Panc1 (cell line): ENCODE data around the gene GAL3ST3. TPM values are rescaled to one million over a fixed set of nuclear protein-coding genes. Genes with fewer than 3 reads are reported as not detected.

Experiments used
- ATAC-seq: fragments of 200-7000 bp; cut with Tn5 transposase; 2 replicates; pipeline ENCODE4 v1.9.1; 2020; ENCODE audit warnings: mild to moderate bottlenecking, moderate library complexity
- BruUV-seq: library from RNA; stranded (reverse); fragments of 400-500 nt; replicated peaks from 2 replicates; lab custom pipeline; 2021; lab: Mats Ljungman, UMichigan
- CTCF ChIA-PET: fragments of 300-600 bp; sonication (Branson Sonifier 250); formaldehyde crosslinking; loops from one replicate; lab custom pipeline; 2022; ENCODE audit warnings: antibody characterized with exemption; lab: Charles Lee
- POLR2A ChIA-PET: fragments of 300-600 bp; sonication (Branson Sonifier 250); formaldehyde crosslinking; loops from one replicate; lab custom pipeline; 2022; ENCODE audit warnings: antibody characterized with exemption; lab: Charles Lee
- DNase-seq: peaks from one replicate; pipeline ENCODE4 v3.0.0-alpha.2; 2010; ENCODE audit warnings: low read depth, low spot score
- H3K27ac ChIP-seq: 2 replicates; pipeline ENCODE4 v1.5.1; 2011; ENCODE audit warnings: mild to moderate bottlenecking, low read length, inconsistent platforms
- H3K27me3 ChIP-seq: fragments of 200-500 bp; sonication (Bioruptor generic); 2 replicates; pipeline ENCODE4 v1.6.0; 2014; ENCODE audit warnings: low read length, inconsistent platforms; ENCODE audit not compliant: control insufficient read depth, insufficient read depth
- H3K36me3 ChIP-seq: fragments of 200-500 bp; sonication (Bioruptor generic); 2 replicates; pipeline ENCODE4 v1.5.1; 2014; ENCODE audit warnings: inconsistent platforms, mild to moderate bottlenecking, low read length, moderate library complexity; ENCODE audit not compliant: control insufficient read depth, insufficient read depth
- H3K4me1 ChIP-seq: 2 replicates; pipeline ENCODE4 v1.5.1; 2011; ENCODE audit warnings: inconsistent platforms, mild to moderate bottlenecking, low read length, moderate library complexity; ENCODE audit not compliant: control insufficient read depth, insufficient read depth
- H3K4me3 ChIP-seq, 2 experiments: 2 replicates each; pipeline ENCODE4 v1.5.1; 2011 to 2012; ENCODE audit warnings: low read depth in 2 of 2, low read length in 2 of 2, mild to moderate bottlenecking in 2 of 2, inconsistent platforms in 1 of 2, moderate library complexity in 1 of 2
- H3K9me3 ChIP-seq: fragments of 200-500 bp; sonication (Bioruptor generic); 2 replicates; pipeline ENCODE4 v1.5.1; 2014; ENCODE audit warnings: low read depth, mild to moderate bottlenecking, inconsistent platforms, low read length, moderate library complexity; ENCODE audit not compliant: control insufficient read depth, insufficient read depth
- POLR2AphosphoS5 ChIP-seq: IDR thresholded peaks from 2 replicates; pipeline ENCODE4 v1.6.1; 2012; ENCODE audit warnings: mild to moderate bottlenecking, low read depth, low read length, moderate library complexity
- REST ChIP-seq, 2 experiments: IDR thresholded peaks; 2 replicates each; pipeline ENCODE4 v1.6.1; 2011 to 2012; ENCODE audit warnings: low read depth in 2 of 2, control low read depth in 1 of 2, low read length in 1 of 2, mild to moderate bottlenecking in 1 of 2, moderate library complexity in 1 of 2; ENCODE audit not compliant: insufficient read depth in 1 of 2
- SIN3A ChIP-seq: IDR thresholded peaks from 2 replicates; pipeline ENCODE4 v1.6.1; 2012; ENCODE audit warnings: low read depth, mild to moderate bottlenecking, low read length, moderate library complexity, borderline replicate concordance; ENCODE audit not compliant: insufficient read depth
- TCF7L2 ChIP-seq: IDR thresholded peaks from 2 replicates; pipeline ENCODE4 v1.6.1; 2011; ENCODE audit warnings: mild to moderate bottlenecking, low read depth, low read length, inconsistent platforms
- in situ Hi-C: cut with HindIII; loops from 2 replicates; pipeline ENCODE4 v1.10.0; 2016; ENCODE audit warnings: low sequenced_read_pairs, low pct_unique_long_range_greater_than_20kb
- intact Hi-C: fragments of 100-400 bp; cut with micrococcal nuclease; formaldehyde crosslinking; loops from one replicate; pipeline ENCODE4 v1.10.0; 2022; ENCODE audit not compliant: unreplicated experiment
- total RNA-seq: library from RNA; stranded (reverse); gene quantifications from one replicate; pipeline ENCODE4 v1.2.1, GENCODE V29; 2021; ENCODE audit not compliant: unreplicated experiment
- TF ChIP-seq, protein P1 (sequence below): fragments of 450-650 bp; IDR thresholded peaks from 2 replicates; pipeline ENCODE4 v1.5.1; 2017; ENCODE audit warnings: mild to moderate bottlenecking

The GAL3ST3 gene
- total RNA-seq, 1 experiment from 2014 or later: not detected

DNA sequence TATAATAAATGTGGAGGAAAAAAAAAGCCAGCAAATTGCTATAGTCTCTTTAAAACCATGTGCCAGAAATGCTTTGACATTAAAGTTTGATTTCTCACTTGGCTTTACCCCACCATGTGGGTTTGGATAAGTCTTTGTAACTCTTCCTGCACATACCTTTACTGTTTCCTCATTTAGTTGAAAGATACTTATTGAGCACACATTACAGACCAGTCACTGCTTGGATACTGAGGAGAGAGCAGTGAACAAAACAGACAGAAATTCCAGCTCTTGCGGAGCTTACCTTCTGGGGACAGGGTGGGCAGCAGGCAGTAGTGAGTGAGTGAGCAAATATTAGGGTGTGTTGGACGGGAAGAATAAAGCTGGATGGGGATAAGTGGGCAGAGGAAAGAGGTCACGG, 34.8 kb upstream of the GAL3ST3 start:
- no peaks in the 10 kb centered on the region for H3K27me3 ChIP-seq
- BruUV-seq: no TSS peak
- POLR2A ChIA-PET: interaction anchor here (0.6 kb wide), 1 partner anchor 21 kb away, joined by 8 read pairs; no protein-coding TSS in a partner anchor
- no peak overlapping the region; the same call in 1 of the 2 replicates for H3K27ac ChIP-seq
- no peaks in the 10 kb centered on the region for H3K9me3 ChIP-seq
- intact Hi-C loops (loop anchor here (5.0 kb wide), 1 partner anchor 54 kb away; no protein-coding TSS in a partner anchor), in situ Hi-C loops (no loop called here)
- no peaks in the 10 kb centered on the region for H3K36me3 ChIP-seq
- no peak for ATAC-seq
- no peak for DNase-seq
- H3K4me3 ChIP-seq: no peak overlapping the region
- CTCF ChIA-PET: no interaction called here
- TF ChIP-seq, protein P1, sequence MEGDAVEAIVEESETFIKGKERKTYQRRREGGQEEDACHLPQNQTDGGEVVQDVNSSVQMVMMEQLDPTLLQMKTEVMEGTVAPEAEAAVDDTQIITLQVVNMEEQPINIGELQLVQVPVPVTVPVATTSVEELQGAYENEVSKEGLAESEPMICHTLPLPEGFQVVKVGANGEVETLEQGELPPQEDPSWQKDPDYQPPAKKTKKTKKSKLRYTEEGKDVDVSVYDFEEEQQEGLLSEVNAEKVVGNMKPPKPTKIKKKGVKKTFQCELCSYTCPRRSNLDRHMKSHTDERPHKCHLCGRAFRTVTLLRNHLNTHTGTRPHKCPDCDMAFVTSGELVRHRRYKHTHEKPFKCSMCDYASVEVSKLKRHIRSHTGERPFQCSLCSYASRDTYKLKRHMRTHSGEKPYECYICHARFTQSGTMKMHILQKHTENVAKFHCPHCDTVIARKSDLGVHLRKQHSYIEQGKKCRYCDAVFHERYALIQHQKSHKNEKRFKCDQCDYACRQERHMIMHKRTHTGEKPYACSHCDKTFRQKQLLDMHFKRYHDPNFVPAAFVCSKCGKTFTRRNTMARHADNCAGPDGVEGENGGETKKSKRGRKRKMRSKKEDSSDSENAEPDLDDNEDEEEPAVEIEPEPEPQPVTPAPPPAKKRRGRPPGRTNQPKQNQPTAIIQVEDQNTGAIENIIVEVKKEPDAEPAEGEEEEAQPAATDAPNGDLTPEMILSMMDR: no peak
- no peak for TF ChIP-seq POLR2AphosphoS5
- no peak for TF ChIP-seq REST (IDR thresholded peaks at IDR 0.05; ENCODE audit: insufficient read depth in 1 of 2, low read depth in 2 of 2, low read length in 1 of 2)
- TF ChIP-seq SIN3A: no peak
- no peak for TF ChIP-seq TCF7L2
- peaks cover 51% of the 10 kb centered on the region for H3K4me1 ChIP-seq

GRCh38 chr11:66082946-66083698, 34.2 kb upstream of the GAL3ST3 start:
- ATAC-seq: no peak
- DNase-seq: no peak
- BruUV-seq: no TSS peak
- Histone ChIP-seq H3K27me3 (no peaks in the 10 kb centered on the region), H3K36me3 (no peaks in the 10 kb centered on the region), H3K9me3 (no peaks in the 10 kb centered on the region), H3K4me1 (peaks cover 51% of the 10 kb centered on the region), H3K27ac (no peak overlapping the region), H3K4me3 (no peak overlapping the region)
- ChIA-PET POLR2A (no interaction called here), CTCF (no interaction called here)
- intact Hi-C loops (loop anchor here (5.0 kb wide), 1 partner anchor 54 kb away; no protein-coding TSS in a partner anchor), in situ Hi-C loops (no loop called here)
- TF ChIP-seq, protein P1: no peak
- TF ChIP-seq SIN3A (no peak), POLR2AphosphoS5 (no peak), REST (IDR thresholded peaks at IDR 0.05; ENCODE audit: insufficient read depth in 1 of 2, low read depth in 2 of 2, low read length in 1 of 2) (no peak), TCF7L2 (no peak)
